ENCODE measurements around the gene LRRTM3.

The LRRTM3 gene

DNA sequence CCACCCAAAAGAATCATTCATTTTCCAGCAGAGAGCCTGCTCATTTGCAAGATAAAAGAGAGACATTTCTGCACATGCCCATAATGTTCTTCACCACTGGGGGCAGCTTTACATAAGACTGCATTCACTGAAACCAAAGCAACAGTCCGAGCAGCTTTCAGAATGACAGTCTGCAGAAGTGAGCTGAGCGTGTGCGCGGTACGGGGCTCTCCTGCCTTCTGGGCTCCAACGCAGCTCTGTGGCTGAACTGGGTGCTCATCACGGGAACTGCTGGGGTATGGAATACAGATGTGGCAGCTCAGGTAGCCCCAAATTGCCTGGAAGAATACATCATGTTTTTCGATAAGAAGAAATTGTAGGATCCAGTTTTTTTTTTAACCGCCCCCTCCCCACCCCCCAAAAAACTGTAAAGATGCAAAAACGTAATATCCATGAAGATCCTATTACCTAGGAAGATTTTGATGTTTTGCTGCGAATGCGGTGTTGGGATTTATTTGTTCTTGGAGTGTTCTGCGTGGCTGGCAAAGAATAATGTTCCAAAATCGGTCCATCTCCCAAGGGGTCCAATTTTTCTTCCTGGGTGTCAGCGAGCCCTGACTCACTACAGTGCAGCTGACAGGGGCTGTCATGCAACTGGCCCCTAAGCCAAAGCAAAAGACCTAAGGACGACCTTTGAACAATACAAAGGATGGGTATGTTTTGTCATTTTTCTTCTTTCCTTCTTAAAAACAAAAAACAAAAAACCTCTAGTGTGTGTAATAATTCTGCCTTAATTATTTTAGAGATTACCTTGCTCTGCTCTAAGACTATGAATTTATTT is at the start of gene LRRTM3:
Gene LRRTM3, plus strand, starts transcription at position 141 of the 820 bp plus-strand sequence.
- Mint-ChIP-seq H3K9me3 (no peaks in the 10 kb centered on the region), H3K27me3 (peaks cover 43% of the 10 kb centered on the region), H3K27ac (no peak within 1 kb of the TSS), H3K4me1 (no peaks in the 10 kb centered on the region), H3K4me3 (no peak within 1 kb of the TSS), H3K36me3 (ENCODE audit: low read depth) (no peaks in the 10 kb centered on the region)
- peak; percentile 78 for ATAC-seq
- DNase-seq: peak; percentile 3

DNA sequence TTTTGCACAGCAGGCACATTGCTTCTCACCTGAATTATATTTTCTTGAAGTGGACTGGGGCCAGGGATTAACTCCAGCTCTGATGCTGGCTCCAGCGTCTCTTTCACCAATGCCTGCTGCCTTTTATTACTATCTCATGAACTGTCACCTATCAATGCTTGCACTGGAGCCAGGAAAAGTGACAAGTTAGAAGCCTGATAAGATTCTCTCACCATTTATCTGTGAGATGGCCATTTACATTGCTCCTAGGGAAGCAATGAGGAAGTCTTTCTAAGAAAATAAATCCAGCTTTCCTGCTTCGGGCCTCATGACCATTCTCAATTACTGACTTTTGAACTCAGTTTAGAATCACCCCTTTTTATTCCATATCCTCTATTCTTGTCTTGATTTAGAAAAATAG is 48.5 kb upstream of the LRRTM3 start:
- DNase-seq: no peak
- Mint-ChIP-seq H3K27me3 (no peaks in the 10 kb centered on the region), H3K4me1 (no peaks in the 10 kb centered on the region), H3K27ac (no peak overlapping the region), H3K4me3 (no peak overlapping the region), H3K9me3 (no peaks in the 10 kb centered on the region), H3K36me3 (ENCODE audit: low read depth) (no peaks in the 10 kb centered on the region)
- no peak for ATAC-seq

DNA sequence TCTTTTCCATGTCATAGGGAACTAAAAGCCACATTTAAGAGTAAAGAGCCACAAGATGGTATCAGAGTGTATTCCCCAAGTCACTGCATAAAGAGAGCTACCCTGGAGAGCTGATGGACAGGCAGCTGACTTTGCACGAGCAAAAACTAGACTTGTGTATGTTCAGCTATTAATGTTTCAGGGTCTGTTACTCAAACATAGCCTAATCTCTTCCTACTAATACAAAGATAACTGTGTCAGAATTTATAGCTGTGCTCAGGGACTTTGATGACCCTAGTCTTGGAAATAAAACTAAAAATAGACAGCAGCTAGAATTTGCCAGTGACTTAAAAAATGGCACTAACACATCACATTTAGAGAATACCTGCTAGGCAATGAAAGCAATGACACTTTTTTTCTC is 45.5 kb upstream of the LRRTM3 start:
- H3K4me3 Mint-ChIP-seq: no peak overlapping the region

DNA sequence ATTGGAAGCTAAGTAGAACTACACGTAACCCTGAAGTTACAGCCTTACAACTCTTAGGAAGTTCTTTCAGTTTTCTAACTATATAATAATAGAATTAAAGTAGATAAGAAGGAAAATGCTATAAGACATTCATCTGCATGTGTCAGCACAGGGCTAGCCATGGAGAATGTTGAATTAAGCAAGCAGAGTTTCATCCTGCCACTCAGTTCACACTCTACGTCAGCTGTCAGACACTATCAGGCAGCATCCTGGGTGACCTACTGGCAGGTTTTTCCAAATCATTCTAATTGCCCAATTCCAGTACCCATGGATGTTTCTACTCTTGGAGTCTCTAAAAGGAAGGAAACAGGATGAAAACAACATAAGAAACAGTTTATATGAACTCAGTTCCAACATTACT is 45.0 kb upstream of the LRRTM3 start:
- no peak overlapping the region for H3K27ac Mint-ChIP-seq
- H3K4me1 Mint-ChIP-seq: no peaks in the 10 kb centered on the region
- H3K36me3 Mint-ChIP-seq (ENCODE audit: low read depth): no peaks in the 10 kb centered on the region
- DNase-seq (no peak), ATAC-seq (no peak)
- H3K4me3 Mint-ChIP-seq: no peak overlapping the region
- no peaks in the 10 kb centered on the region for H3K9me3 Mint-ChIP-seq
- no peaks in the 10 kb centered on the region for H3K27me3 Mint-ChIP-seq

More for the DNA sequence above, 45.5 kb upstream of the LRRTM3 start:
- no peaks in the 10 kb centered on the region for H3K27me3 Mint-ChIP-seq
- DNase-seq (no peak), ATAC-seq (no peak)
- no peaks in the 10 kb centered on the region for H3K36me3 Mint-ChIP-seq (ENCODE audit: low read depth)
- H3K9me3 Mint-ChIP-seq: no peaks in the 10 kb centered on the region
- no peak overlapping the region for H3K27ac Mint-ChIP-seq
- no peaks in the 10 kb centered on the region for H3K4me1 Mint-ChIP-seq

DNA sequence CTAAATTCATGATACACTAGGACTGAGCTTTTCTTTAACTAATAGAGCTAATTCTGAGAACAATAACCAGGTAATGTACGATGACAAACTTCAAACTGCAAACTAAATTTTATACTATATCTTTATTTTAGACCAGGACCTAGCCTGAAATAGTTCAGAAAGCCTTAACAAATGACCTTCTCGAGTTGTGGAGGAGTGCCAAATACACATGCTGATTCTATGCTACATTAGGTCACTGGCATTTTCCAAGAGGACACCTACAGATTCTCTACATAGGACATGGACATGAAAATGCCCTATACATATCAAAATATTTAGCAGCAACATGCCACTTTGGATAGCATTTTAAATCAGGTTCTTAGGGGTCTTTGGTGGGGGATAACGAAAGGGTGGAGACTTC is 44.0 kb upstream of the LRRTM3 start:
- no peak overlapping the region for H3K27ac Mint-ChIP-seq
- H3K36me3 Mint-ChIP-seq (ENCODE audit: low read depth): no peaks in the 10 kb centered on the region
- H3K4me3 Mint-ChIP-seq: no peak overlapping the region
- H3K4me1 Mint-ChIP-seq: no peaks in the 10 kb centered on the region
- DNase-seq: no peak
- ATAC-seq: no peak
- no peaks in the 10 kb centered on the region for H3K27me3 Mint-ChIP-seq
- no peaks in the 10 kb centered on the region for H3K9me3 Mint-ChIP-seq

DNA sequence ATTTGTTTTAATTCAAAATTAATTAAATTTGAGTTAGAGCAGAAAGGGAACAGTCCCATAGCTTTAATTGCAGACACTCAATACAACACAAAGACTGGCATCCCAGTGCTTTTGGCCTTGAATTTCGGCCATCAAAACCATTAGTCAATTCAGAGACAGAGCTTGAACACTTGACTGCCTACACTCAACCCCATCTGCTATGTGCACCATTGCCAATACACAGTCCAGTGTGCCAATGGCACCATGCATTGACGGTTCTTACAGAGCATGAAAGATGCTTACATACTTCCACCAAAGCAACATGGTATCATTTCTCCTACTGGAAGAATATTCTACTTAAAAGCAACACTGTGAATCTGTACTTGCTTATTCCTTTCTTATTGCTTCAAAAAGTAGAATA is 43.6 kb upstream of the LRRTM3 start:
- DNase-seq (no peak), ATAC-seq (no peak)
- Mint-ChIP-seq H3K27ac (no peak overlapping the region), H3K9me3 (no peaks in the 10 kb centered on the region), H3K4me1 (no peaks in the 10 kb centered on the region), H3K27me3 (no peaks in the 10 kb centered on the region), H3K4me3 (no peak overlapping the region), H3K36me3 (ENCODE audit: low read depth) (no peaks in the 10 kb centered on the region)

DNA sequence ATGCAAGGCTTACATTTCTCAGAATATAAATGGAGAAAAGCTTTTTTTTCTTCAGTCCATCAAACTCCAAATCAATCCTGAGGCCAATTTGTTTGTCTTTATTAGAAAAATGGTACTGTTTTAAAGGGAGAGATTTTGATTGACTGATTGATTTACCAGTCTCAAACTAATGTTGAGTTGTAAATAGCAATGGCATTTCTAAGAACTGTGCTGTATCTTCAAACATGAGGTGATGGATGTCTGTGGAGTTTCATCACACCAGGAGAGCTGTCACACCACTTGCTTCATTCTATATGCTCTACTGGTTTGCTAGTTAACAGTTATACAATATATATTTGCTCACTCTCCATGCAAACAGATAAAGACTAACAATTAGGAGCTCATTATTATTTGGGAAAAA is 39.0 kb upstream of the LRRTM3 start:
- H3K27me3 Mint-ChIP-seq: peaks cover 2% of the 10 kb centered on the region
- no peaks in the 10 kb centered on the region for H3K36me3 Mint-ChIP-seq (ENCODE audit: low read depth)
- no peak for ATAC-seq
- H3K9me3 Mint-ChIP-seq: peaks cover 8% of the 10 kb centered on the region
- H3K27ac Mint-ChIP-seq: no peak overlapping the region
- no peak for DNase-seq
- H3K4me3 Mint-ChIP-seq: no peak overlapping the region
- no peaks in the 10 kb centered on the region for H3K4me1 Mint-ChIP-seq

DNA sequence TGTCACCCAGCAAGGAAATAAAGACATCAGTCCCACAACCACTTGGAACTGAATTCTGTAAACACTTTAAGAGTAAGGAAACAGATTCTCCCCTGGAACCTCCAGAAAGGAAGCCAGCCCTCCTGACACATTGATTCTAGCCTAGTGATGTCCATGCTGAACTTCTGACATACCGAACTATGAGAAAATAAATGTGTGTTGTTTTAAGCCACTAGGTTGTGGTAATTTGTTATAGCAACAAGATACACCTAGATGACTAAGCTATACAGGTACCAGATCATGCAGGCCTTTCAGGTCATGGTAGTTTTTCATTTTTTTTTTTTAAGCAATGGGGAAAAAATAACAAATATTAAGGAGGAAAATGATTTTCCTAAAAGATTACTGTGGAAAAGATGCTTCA is 37.6 kb upstream of the LRRTM3 start:
- no peak overlapping the region for H3K27ac Mint-ChIP-seq
- H3K9me3 Mint-ChIP-seq: peaks cover 8% of the 10 kb centered on the region
- no peaks in the 10 kb centered on the region for H3K36me3 Mint-ChIP-seq (ENCODE audit: low read depth)
- H3K4me1 Mint-ChIP-seq: no peaks in the 10 kb centered on the region
- DNase-seq (no peak), ATAC-seq (no peak)
- H3K4me3 Mint-ChIP-seq: no peak overlapping the region
- peaks cover 2% of the 10 kb centered on the region for H3K27me3 Mint-ChIP-seq

DNA sequence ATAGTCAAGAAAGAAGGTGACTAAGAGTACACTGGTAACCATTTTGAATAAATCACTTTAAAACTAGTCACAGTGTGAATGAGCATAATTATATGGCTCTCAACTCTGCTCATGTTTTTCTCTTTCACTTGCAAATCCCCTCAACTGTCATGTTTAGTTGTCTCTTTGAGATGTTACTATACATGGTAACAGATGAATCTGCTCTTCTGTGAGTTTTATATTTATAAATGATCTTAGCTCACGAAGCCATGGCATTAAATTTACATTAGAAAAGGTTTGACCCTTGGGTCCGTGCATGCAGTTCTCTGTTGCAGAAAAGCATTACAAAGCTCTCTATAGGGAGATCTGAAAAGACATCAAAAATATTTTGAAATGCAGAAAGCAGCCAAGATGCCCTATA is 33.0 kb upstream of the LRRTM3 start:
- no peak overlapping the region for H3K27ac Mint-ChIP-seq
- no peak overlapping the region for H3K4me3 Mint-ChIP-seq
- DNase-seq (no peak), ATAC-seq (no peak)
- no peaks in the 10 kb centered on the region for H3K36me3 Mint-ChIP-seq (ENCODE audit: low read depth)
- H3K4me1 Mint-ChIP-seq: no peaks in the 10 kb centered on the region
- H3K9me3 Mint-ChIP-seq: peaks cover 8% of the 10 kb centered on the region
- H3K27me3 Mint-ChIP-seq: peaks cover 2% of the 10 kb centered on the region

DNA sequence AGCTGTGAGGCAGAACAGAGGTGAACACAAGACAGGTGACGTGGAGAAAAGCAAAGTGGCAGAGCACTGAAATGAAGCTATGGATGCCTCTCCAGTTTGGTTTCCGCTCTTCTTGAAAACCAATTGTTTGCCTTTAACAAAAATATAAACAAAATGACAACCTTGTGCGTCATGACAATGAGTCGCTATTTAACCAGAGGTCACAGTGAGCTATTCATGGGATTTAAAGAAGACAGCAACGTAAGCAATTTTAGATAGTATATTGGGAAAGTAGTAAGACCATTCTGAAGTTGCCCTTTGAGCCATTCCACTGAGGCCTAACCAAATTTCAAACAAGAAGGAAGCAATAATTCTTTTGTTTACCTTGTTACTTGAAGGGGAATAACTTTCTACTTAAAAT is 15.2 kb upstream of the LRRTM3 start:
- no peaks in the 10 kb centered on the region for H3K36me3 Mint-ChIP-seq (ENCODE audit: low read depth)
- no peaks in the 10 kb centered on the region for H3K4me1 Mint-ChIP-seq
- H3K27ac Mint-ChIP-seq: no peak overlapping the region
- H3K4me3 Mint-ChIP-seq: no peak overlapping the region
- H3K9me3 Mint-ChIP-seq: peaks cover 3% of the 10 kb centered on the region
- DNase-seq: no peak
- no peaks in the 10 kb centered on the region for H3K27me3 Mint-ChIP-seq
- ATAC-seq: no peak

DNA sequence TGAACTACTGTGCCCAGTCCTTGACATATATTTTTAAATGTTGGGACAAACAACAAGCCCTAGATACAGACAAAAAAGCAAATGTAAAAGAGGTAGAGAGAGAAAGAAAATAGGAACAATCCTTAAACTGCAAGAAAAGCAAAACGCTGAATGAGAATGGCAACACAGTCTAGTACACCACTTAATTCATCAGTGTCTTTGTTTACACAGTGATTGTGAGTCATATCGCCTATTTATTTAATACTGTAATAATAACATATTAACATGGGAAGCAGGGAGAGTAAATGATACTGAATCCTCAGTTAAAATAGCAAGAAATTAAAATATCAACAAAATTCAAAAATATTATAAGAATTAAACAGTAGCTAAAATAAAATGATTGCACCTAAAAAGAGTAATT is 9.8 kb upstream of the LRRTM3 start:
- no peak for ATAC-seq

DNA sequence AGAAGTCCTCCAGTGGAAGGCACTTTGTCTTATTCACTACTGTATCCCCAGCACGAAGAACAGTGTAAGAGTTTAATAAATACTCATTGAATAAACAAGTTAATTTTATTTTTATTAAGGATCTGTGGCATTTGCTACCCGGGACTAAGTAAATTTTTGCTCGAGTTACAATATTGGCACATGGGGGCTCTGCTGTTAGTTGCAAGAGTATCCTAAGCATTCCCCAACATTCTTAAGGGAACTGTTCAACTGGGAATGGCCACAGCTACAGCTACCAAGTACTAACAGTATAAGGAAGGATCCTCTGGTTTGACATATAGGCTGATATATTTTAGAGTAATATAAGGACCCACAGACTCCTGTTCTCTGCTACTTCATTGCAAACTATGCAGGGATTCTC is 8.7 kb upstream of the LRRTM3 start:
- Mint-ChIP-seq H3K27ac (no peak overlapping the region), H3K4me1 (no peaks in the 10 kb centered on the region)

More for the DNA sequence above, 9.8 kb upstream of the LRRTM3 start:
- Mint-ChIP-seq H3K4me1 (no peaks in the 10 kb centered on the region), H3K27me3 (no peaks in the 10 kb centered on the region), H3K36me3 (ENCODE audit: low read depth) (no peaks in the 10 kb centered on the region), H3K27ac (no peak overlapping the region), H3K4me3 (no peak overlapping the region), H3K9me3 (peaks cover 3% of the 10 kb centered on the region)
- DNase-seq: no peak

DNA sequence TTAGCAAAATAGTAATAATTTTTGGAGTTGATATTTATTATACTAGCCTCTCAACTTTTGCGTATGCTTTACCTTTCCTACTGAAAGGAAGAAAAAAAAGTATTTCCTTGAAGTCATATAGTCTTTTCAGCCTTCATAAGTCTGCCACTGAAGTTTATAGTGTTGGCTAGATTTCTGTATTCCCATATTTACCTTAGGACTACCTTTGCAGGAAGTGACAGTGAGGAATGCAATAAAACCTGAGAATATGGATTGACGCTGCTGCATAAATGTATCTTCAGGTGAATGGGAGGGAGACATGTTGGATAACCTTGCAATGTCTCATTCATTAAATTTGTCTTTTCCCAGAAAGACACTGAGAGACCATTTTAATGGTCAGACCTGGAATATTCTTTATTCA is 6.6 kb upstream of the LRRTM3 start:
- no peaks in the 10 kb centered on the region for H3K4me1 Mint-ChIP-seq

More for the DNA sequence above, 8.7 kb upstream of the LRRTM3 start:
- ATAC-seq: no peak
- H3K36me3 Mint-ChIP-seq (ENCODE audit: low read depth): no peaks in the 10 kb centered on the region
- no peak overlapping the region for H3K4me3 Mint-ChIP-seq
- H3K9me3 Mint-ChIP-seq: peaks cover 3% of the 10 kb centered on the region
- no peaks in the 10 kb centered on the region for H3K27me3 Mint-ChIP-seq
- no peak for DNase-seq

DNA sequence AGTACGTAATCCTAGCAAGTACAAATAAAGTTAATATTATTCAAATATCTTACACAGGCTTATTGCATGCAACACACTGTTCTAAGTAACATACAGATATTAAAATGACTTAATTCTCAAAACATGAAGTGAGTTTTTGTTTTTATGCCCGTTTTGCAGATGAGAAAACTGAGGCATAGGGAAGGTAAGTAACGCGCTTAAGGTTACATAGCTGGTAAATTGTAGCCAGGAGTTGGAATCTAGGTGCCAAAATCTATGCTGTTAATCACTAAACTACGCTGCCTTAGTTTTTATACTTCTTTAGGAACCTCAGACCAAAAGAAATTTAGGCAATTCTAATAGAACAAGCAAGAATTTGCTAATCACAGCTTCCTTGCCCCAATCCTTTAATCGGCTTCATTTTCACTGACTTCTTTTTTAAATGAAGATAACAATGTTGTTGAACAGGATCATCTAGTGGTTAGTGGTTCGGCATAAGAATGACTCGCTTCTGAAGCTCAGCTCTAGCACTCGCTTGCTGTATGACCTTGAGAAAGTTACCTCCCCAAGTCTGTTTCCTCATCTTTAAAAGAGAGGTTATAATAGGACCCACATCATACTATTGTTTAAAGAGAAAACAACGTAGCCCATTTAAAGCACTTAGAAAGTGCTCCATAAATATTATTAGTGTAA is 1.0 kb upstream of the LRRTM3 start:
- H3K4me3 Mint-ChIP-seq: no peak overlapping the region
- ATAC-seq: no peak
- no peaks in the 10 kb centered on the region for H3K4me1 Mint-ChIP-seq
- no peaks in the 10 kb centered on the region for H3K9me3 Mint-ChIP-seq
- no peaks in the 10 kb centered on the region for H3K36me3 Mint-ChIP-seq (ENCODE audit: low read depth)
- no peak overlapping the region for H3K27ac Mint-ChIP-seq
- H3K27me3 Mint-ChIP-seq: peaks cover 38% of the 10 kb centered on the region
- DNase-seq: no peak

More for the DNA sequence above, 6.6 kb upstream of the LRRTM3 start:
- DNase-seq (no peak), ATAC-seq (no peak)
- no peak overlapping the region for H3K27ac Mint-ChIP-seq
- H3K4me3 Mint-ChIP-seq: no peak overlapping the region
- no peaks in the 10 kb centered on the region for H3K36me3 Mint-ChIP-seq (ENCODE audit: low read depth)
- H3K27me3 Mint-ChIP-seq: peaks cover 4% of the 10 kb centered on the region
- H3K9me3 Mint-ChIP-seq: no peaks in the 10 kb centered on the region

DNA sequence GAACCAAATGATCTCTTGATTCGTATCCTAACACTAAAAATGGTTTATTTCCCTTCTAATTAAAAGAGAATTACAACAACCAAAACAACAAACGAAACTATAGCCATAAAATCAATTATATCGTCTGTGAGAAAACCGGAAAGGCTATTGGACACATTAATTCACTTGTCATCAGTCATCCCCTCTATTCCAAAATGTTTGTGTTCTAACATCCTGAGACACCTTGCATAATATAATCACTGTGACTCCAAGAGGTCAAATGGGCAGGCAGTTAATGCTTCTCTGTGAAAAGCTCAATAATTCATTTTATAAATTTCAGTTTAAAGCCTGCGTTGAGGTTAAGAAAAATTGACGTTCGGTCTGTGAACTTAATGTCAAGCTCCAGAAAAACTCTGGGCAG is 463 bp upstream of the LRRTM3 start:
- Mint-ChIP-seq H3K4me1 (no peaks in the 10 kb centered on the region), H3K27me3 (peaks cover 38% of the 10 kb centered on the region), H3K4me3 (no peak overlapping the region), H3K9me3 (no peaks in the 10 kb centered on the region), H3K36me3 (ENCODE audit: low read depth) (no peaks in the 10 kb centered on the region), H3K27ac (no peak overlapping the region)
- ATAC-seq: no peak
- no peak for DNase-seq

Measured in activated naive CD8-positive, alpha-beta T cell treated with anti-CD3 and anti-CD28 coated beads, Interleukin-2, amount 50 U/mL, for 24 hours (primary cell).